ENCODE measurements around the gene PDZD7.

DNA sequence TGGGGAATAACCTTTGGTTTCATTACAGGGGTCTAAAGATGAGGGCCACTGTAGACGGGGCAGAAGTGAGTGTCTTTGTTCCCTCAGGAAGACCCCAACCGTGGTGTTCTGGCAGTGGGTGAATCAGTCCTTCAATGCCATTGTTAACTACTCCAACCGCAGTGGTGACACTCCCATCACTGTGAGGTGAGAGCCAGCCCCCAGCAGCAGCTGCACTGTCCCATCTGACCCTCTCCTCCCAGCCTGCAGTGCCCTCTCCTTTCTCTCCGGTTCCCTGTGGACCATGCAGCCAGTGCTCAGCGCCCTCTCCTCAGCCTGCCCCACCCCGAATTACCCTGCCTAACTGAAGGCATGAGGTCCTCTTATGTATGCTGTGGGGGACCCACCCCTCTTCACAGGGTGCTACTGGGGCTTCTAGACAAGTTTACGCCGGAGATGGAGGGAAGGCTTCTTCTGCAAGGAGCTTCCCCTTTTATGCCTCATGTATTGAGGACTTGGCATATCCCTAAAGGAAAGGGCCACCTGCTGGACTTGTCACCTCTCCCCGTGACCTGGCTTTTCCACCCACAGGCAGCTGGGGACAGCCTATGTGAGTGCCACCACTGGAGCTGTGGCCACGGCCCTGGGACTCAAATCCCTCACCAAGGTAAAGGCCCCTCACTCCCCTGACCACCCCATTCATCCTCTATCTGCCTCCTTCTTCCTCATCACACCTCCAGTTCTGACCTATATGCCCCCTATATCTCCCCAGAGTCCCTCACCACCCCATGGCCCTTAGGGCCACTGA is 5.2 kb upstream of the PDZD7 start:
- TF ChIP-seq ZNF282 (CRISPR knock-in tag; IDR thresholded peaks at IDR 0.05) (no peak), FOXK2 (conservative IDR thresholded peaks at IDR 0.05 in 1 of 2, IDR thresholded peaks at IDR 0.05 in 1 of 2; ENCODE audit: low read depth in 2 of 2) (no peak), ZBTB33 (CRISPR knock-in tag; IDR thresholded peaks at IDR 0.05) (no peak), ZNF408 (CRISPR knock-in tag; IDR thresholded peaks at IDR 0.05; ENCODE audit: low read depth) (no peak), ZFPM2 (CRISPR knock-in tag; IDR thresholded peaks at IDR 0.05) (no peak), EP300 (IDR thresholded peaks at IDR 0.05; ENCODE audit: low read length) (no peak), E2F3 (CRISPR knock-in tag; IDR thresholded peaks at IDR 0.05) (no peak), ZNF274 (IDR thresholded peaks at IDR 0.05; ENCODE audit: borderline replicate concordance, low read depth, low read length) (no peak), TAF1 (IDR thresholded peaks at IDR 0.05; ENCODE audit: control insufficient read depth, extremely low read depth, insufficient read depth, low read length, severe bottlenecking) (no peak)
- TF ChIP-seq, protein P1, sequence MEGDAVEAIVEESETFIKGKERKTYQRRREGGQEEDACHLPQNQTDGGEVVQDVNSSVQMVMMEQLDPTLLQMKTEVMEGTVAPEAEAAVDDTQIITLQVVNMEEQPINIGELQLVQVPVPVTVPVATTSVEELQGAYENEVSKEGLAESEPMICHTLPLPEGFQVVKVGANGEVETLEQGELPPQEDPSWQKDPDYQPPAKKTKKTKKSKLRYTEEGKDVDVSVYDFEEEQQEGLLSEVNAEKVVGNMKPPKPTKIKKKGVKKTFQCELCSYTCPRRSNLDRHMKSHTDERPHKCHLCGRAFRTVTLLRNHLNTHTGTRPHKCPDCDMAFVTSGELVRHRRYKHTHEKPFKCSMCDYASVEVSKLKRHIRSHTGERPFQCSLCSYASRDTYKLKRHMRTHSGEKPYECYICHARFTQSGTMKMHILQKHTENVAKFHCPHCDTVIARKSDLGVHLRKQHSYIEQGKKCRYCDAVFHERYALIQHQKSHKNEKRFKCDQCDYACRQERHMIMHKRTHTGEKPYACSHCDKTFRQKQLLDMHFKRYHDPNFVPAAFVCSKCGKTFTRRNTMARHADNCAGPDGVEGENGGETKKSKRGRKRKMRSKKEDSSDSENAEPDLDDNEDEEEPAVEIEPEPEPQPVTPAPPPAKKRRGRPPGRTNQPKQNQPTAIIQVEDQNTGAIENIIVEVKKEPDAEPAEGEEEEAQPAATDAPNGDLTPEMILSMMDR (IDR thresholded peaks at IDR 0.05 in 2 of 3, conservative IDR thresholded peaks at IDR 0.05 in 1 of 3; ENCODE audit: insufficient read depth in 2 of 3, low read depth in 1 of 3, low read length in 3 of 3): no peak
- TF ChIP-seq, protein P2, sequence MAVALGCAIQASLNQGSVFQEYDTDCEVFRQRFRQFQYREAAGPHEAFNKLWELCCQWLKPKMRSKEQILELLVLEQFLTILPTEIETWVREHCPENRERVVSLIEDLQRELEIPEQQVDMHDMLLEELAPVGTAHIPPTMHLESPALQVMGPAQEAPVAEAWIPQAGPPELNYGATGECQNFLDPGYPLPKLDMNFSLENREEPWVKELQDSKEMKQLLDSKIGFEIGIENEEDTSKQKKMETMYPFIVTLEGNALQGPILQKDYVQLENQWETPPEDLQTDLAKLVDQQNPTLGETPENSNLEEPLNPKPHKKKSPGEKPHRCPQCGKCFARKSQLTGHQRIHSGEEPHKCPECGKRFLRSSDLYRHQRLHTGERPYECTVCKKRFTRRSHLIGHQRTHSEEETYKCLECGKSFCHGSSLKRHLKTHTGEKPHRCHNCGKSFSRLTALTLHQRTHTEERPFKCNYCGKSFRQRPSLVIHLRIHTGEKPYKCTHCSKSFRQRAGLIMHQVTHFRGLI (CRISPR knock-in tag; IDR thresholded peaks at IDR 0.05): no peak
